HFFc6 (cell line): ENCODE data around the gene CD2BP2. TPM values are rescaled to one million over a fixed set of nuclear protein-coding genes. Genes with fewer than 3 reads are reported as not detected.
"Not testable (repeated sequence)": the region's sequence is repeated elsewhere in the genome, so short reads cannot be mapped to it uniquely, and the experiment has no call there.

Experiments
- DNase-seq: peaks from one replicate; pipeline ENCODE4 v3.0.0-alpha.2; 2018
- H3K27ac Mint-ChIP-seq: 2 replicates; pipeline ENCODE4 v1.8.0; 2020; ENCODE audit warnings: mild to moderate bottlenecking, mixed read lengths
- H3K27me3 Mint-ChIP-seq: 2 replicates; pipeline ENCODE4 v1.8.0; 2021; ENCODE audit warnings: mild to moderate bottlenecking, moderate library complexity, mixed read lengths; ENCODE audit not compliant: insufficient read depth
- H3K36me3 Mint-ChIP-seq: 2 replicates; pipeline ENCODE4 v1.8.0; 2021; ENCODE audit warnings: low read depth, mixed read lengths
- H3K4me1 Mint-ChIP-seq: 2 replicates; pipeline ENCODE4 v1.8.0; 2020; ENCODE audit warnings: low read depth, mixed read lengths
- H3K4me3 Mint-ChIP-seq: 2 replicates; pipeline ENCODE4 v1.8.0; 2020; ENCODE audit warnings: mild to moderate bottlenecking, moderate library complexity, mixed read lengths
- H3K9me3 Mint-ChIP-seq: 2 replicates; pipeline ENCODE4 v1.8.0; 2020; ENCODE audit warnings: mild to moderate bottlenecking, mixed read lengths
- total RNA-seq, 6 experiments: library from RNA; stranded (reverse); fragmentation: NEBNext Ultra II Directional; extraction: Animal tissue kit (Norgen Biotek cat#: 25700); gene quantifications; 2 replicates in 1 of 6; 3 replicates in 5 of 6; pipeline ENCODE4 v1.2.3, GENCODE V29; 2021
- TF ChIP-seq, protein P1 (sequence below): fragments of 200-600 bp; sonication (generic); IDR thresholded peaks from 2 replicates; pipeline ENCODE4 v1.5.0; 2021; ENCODE audit warnings: antibody characterized with exemption, mild to moderate bottlenecking

The CD2BP2 gene
- total RNA-seq, 6 experiments from 2014 or later: 76.2 to 91.0 (median 80.4) TPM

DNA sequence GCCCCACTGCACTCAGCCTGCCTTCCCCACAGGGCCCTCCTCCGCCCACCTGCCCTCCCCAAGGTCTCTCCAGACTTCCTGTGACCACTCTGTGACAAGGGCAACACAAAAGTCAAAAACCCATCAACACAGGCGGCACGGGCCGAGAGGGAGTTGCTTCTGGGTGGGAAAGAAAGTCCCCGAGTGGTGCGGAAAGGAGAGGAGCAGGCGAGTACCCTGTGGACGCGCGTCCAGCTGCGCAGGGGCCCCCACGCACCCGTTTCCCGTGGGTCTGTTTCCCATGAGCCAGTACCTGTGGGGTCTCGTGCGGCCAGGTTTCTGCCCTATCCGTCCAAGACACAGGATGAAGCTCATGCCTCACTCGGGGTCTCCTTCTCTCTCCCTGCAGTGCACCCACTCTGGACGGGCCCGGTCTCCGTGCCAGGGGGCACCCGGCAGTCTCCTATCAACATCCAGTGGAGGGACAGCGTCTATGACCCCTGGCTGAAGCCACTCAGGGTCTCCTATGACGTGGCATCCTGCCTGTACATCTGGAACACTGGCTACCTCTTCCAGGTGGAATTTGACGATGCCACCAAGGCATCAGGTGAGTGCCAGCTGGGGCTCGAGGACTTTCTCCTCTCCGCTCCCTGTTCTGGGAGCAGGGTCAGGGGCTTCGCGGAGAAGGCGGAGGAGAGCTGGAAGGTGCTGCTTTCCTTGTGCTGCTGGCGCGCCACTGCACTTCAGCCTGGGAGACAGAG, 12.2 kb downstream of the CD2BP2 start:
- Mint-ChIP-seq H3K36me3 (no peaks in the 10 kb centered on the region), H3K4me3 (no peak overlapping the region)

DNA sequence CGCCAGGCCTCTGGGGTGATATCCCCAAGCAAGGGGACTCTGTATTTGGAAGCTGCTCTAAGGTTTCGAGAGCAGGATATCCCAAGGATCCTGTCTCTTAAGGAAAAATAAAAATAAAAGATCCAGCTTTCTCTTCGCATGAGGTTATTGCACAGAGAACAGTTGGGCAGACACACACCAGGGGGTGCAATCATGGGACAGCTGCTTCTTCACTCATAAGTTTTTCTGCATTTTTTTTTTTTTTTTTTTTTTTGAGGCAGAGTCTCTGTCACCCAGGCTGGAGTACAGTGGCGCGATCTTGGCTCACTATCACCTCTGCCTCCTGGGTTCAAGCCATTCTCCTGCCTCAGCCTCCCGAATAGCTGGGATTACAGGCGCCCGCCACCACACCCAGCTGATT, 13.1 kb downstream of the CD2BP2 start:
- not testable (repeated sequence) for H3K9me3 Mint-ChIP-seq, H3K27me3 Mint-ChIP-seq, H3K4me1 Mint-ChIP-seq, H3K36me3 Mint-ChIP-seq, H3K4me3 Mint-ChIP-seq, H3K27ac Mint-ChIP-seq, DNase-seq
- TF ChIP-seq, protein P1, sequence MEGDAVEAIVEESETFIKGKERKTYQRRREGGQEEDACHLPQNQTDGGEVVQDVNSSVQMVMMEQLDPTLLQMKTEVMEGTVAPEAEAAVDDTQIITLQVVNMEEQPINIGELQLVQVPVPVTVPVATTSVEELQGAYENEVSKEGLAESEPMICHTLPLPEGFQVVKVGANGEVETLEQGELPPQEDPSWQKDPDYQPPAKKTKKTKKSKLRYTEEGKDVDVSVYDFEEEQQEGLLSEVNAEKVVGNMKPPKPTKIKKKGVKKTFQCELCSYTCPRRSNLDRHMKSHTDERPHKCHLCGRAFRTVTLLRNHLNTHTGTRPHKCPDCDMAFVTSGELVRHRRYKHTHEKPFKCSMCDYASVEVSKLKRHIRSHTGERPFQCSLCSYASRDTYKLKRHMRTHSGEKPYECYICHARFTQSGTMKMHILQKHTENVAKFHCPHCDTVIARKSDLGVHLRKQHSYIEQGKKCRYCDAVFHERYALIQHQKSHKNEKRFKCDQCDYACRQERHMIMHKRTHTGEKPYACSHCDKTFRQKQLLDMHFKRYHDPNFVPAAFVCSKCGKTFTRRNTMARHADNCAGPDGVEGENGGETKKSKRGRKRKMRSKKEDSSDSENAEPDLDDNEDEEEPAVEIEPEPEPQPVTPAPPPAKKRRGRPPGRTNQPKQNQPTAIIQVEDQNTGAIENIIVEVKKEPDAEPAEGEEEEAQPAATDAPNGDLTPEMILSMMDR: peak; percentile 49; the same call in 1 of the 2 replicates

More for the DNA sequence above, 12.2 kb downstream of the CD2BP2 start:
- H3K9me3 Mint-ChIP-seq: no peaks in the 10 kb centered on the region
- H3K27me3 Mint-ChIP-seq: peaks cover 2% of the 10 kb centered on the region; the same call in 1 of the 2 replicates
- TF ChIP-seq, protein P1: no peak
- H3K27ac Mint-ChIP-seq: no peak overlapping the region
- no peak for DNase-seq
- H3K4me1 Mint-ChIP-seq: no peaks in the 10 kb centered on the region

DNA sequence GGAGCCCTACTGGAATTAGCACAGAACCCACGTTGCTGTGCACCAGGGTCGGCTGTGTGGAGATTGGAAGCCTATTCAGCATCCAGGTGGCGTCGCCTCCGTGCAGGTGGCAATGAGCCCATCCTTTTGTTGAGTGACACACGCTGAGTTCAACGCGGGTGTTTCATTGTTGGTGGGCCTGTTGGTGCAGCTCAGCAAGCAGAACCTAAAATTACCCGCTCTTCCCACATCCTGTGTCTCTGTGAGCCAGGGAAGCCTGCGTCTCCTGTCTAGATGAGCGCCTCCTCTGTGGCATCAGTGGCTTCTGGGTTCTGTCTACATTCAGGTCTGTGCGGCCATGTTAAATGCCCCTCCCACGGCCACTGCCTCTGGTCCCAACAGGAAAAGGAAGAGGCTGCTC, 14.5 kb downstream of the CD2BP2 start:
- Mint-ChIP-seq H3K4me1 (peaks cover 7% of the 10 kb centered on the region), H3K27me3 (no peaks in the 10 kb centered on the region), H3K27ac (no peak overlapping the region), H3K9me3 (no peaks in the 10 kb centered on the region), H3K36me3 (no peaks in the 10 kb centered on the region), H3K4me3 (no peak overlapping the region)
- no peak for DNase-seq
- TF ChIP-seq, protein P1: no peak

DNA sequence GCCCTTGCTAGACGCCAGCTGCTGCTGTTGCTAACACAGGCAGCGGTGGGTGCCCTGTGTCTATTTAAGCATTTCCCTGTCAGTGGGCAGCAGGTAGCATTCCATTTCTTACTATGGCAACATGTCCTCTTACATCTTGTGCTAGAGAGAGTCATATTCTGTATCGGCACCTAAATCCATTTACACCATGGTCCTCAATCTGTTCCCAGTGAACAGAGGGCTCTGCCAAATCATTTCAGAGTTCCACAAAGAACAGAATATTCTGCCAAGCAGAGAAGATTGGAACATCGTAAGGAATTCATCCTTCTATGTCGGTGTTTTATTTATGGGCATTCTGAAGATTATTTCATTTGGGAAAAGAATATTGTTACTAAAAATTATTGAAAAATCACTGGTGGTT, 16.4 kb downstream of the CD2BP2 start:
- not testable (repeated sequence) for H3K4me1 Mint-ChIP-seq, H3K27me3 Mint-ChIP-seq, H3K27ac Mint-ChIP-seq, H3K4me3 Mint-ChIP-seq, H3K36me3 Mint-ChIP-seq, DNase-seq, H3K9me3 Mint-ChIP-seq

DNA sequence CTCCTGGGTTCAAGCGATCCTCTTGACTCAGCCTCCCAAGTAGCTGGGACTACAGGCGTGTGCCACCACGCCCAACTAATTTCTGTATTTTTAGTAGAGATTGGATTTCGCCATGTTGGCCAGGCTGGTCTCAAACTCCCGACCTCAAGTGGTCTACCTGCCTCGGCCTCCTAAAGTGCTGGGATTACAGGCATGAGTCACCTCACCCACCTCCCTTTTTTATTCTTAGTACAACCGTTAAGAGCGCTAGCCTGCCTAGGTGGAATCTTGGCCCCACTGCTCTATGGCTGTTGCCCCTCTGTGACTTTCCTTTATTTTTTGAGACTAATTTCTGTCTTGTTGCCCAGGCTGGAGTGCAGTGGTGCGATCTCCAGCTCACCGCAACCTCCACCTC, 17.1 kb downstream of the CD2BP2 start:
- not testable (repeated sequence) for H3K27me3 Mint-ChIP-seq, H3K4me3 Mint-ChIP-seq, DNase-seq, H3K9me3 Mint-ChIP-seq, H3K27ac Mint-ChIP-seq, H3K36me3 Mint-ChIP-seq
- peaks cover 11% of the 10 kb centered on the region for H3K4me1 Mint-ChIP-seq

DNA sequence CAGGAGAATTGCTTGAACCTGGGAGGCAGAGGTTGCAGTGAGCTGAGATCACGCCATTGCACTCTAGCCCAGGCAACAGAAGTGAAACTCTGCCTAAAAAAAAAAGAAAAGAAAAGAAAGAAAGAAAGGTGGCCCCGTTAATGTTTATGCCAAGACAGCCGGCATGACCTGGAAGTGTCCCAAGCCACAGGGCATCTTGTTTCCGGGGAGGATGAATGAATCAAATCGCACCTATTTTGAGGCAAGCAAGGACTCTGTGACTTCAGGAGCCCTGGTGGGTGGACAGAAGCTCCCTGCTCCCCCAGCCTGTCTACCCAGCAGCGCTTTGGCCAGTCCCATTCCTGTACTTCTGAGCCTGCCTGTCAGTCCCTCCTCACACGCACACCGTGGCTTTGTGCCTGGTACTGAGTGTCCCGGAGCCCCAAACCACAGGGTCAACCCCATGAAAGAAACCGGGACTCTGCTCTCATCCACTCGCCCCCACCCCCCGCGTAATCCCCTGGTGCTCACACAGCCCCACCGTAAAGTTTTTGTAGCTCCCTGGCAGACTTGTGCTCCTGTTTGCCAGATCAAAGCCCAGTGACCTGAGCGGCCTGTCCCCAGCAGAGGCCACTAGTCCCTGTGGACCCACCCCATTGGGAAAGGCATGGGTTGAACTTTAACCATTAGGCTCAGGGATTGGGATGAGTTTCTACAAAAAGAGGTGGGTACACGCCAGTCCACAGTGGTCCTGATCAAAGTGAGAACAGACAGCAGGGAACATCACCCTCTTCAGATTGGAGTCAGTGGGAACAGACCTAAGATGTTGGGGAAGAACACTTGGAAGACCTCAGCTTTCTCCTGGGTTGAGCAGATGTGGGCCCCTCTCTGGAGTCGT, 19.3 kb downstream of the CD2BP2 start:
- H3K27me3 Mint-ChIP-seq: no peaks in the 10 kb centered on the region
- H3K9me3 Mint-ChIP-seq: no peaks in the 10 kb centered on the region
- TF ChIP-seq, protein P1: no peak
- H3K36me3 Mint-ChIP-seq: no peaks in the 10 kb centered on the region
- H3K4me3 Mint-ChIP-seq: peak overlapping the region; percentile 94
- H3K27ac Mint-ChIP-seq: peak overlapping the region; percentile 85
- H3K4me1 Mint-ChIP-seq: peaks cover 18% of the 10 kb centered on the region
- peak; percentile 19 for DNase-seq

DNA sequence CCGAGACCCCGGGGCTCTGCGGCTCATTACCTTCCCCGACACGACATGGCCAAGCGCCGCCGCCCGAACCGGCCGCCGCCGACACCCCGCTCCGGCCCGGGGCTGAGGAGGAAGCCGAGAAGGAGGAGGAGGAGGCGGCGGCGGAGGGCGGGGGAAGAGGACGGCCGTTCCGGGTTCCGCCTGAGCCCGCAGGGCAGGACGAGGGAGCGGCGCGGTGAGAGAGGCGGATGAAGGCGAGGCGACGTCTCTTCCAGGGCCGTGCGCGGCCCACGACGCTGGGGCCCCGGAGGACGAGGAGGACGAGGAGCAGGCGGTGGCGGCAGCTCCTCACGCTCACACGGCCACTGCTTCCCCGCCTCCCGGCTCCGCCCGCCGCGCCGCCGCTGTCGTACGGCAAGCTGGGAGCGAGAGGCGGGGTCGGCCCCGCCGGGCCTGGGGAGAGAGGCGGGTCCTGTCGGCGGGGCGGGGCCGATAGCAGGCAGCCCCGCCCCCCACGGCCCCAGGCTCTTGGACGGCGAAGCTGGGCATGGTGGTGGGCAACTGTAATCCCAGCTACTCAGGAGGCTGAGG, 20.0 kb downstream of the CD2BP2 start:
- peak overlapping the region; percentile 94 for H3K4me3 Mint-ChIP-seq
- H3K9me3 Mint-ChIP-seq, H3K36me3 Mint-ChIP-seq, H3K27me3 Mint-ChIP-seq: not testable (repeated sequence)
- peak overlapping the region; percentile 85 for H3K27ac Mint-ChIP-seq
- peak; percentile 74 for DNase-seq
- H3K4me1 Mint-ChIP-seq: peaks cover 18% of the 10 kb centered on the region

DNA sequence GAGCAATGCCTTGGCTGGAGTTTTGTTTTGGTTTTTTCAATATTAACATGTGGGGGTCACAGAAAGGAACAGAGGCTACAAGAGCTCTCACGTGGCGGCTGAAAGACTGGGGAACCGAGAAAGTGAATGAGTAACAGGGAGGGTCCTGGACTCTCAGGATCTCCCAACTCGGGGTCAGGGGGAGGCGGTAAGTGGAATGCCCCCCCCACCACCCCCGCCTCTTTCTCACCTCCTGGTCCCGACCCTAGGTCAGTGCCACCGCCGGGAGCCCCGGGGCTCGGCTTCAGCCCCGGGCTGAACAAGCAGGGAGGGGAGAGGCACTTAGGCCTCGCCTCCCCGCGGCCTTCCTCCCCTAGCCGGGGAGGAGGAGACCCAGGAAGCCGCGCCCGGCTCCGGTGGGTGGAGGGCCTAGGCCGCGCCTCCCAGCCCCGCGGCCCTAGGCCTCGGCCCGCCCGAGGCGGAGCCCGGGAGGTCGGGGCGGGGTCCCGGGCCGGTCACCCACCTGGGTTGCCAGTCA, 20.6 kb downstream of the CD2BP2 start:
- H3K4me1 Mint-ChIP-seq: peaks cover 18% of the 10 kb centered on the region
- H3K27ac Mint-ChIP-seq: peak overlapping the region; percentile 85
- peak; percentile 55 for DNase-seq
- peak overlapping the region; percentile 96 for H3K4me3 Mint-ChIP-seq
- H3K27me3 Mint-ChIP-seq, H3K36me3 Mint-ChIP-seq, H3K9me3 Mint-ChIP-seq: not testable (repeated sequence)

DNA sequence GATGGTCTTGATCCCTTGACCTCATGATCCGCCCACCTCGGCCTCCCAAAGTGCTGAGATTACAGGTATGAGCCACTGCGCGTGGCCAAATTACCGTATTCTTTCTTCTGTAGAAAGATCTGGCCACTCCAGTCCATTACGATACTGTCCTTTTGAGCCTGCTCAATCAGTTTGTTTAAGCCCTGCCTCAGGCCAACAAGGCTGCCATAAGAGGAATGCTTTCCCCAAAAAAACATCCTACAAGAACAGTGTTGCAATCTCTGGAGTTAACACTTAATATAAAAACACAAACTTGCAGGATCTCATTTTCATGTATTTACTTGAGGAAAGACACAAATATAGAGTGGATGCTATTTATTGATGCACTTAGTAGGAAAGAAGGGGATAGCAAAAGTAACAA, 30.9 kb downstream of the CD2BP2 start:
- not testable (repeated sequence) for H3K9me3 Mint-ChIP-seq, H3K4me3 Mint-ChIP-seq, DNase-seq, H3K36me3 Mint-ChIP-seq, H3K27me3 Mint-ChIP-seq, H3K27ac Mint-ChIP-seq, H3K4me1 Mint-ChIP-seq
